HG02885 (cell line): ENCODE data around the gene SLC23A1.
"Not testable (repeated sequence)": the region's sequence is repeated elsewhere in the genome, so short reads cannot be mapped to it uniquely, and the experiment has no call there.

ENCODE experiments used
- ATAC-seq: cut with Tn5 transposase; IDR thresholded peaks from one replicate; pipeline ENCODE4 v1.9.1; 2021; ENCODE audit warnings: mild to moderate bottlenecking; ENCODE audit not compliant: unreplicated experiment, poor library complexity

Gene SLC23A1

DNA sequence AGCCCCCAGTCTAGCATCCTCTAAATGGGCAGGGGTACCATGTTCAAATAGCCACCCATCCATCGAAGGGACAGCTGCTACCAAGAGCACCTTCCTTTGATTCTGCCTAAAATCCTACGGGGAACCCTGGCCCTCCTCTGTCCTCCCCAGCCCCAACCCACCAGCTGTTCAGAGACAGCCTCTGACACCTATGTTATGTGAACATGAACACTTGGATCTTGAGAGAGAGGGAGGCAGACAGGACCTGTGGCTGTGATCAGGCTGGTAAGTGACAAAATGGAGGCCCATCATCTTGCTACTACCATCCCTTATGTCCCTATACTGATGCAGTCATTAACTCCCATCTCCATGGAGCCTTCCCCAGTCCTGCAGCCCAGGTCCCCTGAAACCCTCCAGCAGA, 8.2 kb downstream of the SLC23A1 start:
- ATAC-seq, result no peak

GRCh38 chr5:139371482-139372435, 11.3 kb downstream of the SLC23A1 start:
- no peak for ATAC-seq

DNA sequence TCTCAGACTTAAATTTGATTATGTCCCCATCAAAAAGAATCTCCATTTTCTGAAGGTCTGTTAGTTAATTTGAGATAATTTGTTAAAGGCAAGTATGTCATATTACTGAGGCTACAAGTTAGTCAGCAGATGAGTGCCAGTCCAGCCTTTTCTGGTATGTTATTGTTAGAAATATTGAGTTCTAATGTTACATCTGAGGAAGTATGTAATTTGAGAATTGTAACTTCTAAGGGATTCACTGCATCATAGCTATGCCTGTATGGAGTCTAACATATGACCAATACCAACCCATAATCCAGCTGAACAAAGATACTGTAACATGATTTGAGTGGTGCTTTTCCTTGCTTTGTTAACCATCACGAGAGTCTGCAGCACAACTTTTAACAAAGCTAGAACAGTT, 13.9 kb downstream of the SLC23A1 start:
- no peak for ATAC-seq

DNA sequence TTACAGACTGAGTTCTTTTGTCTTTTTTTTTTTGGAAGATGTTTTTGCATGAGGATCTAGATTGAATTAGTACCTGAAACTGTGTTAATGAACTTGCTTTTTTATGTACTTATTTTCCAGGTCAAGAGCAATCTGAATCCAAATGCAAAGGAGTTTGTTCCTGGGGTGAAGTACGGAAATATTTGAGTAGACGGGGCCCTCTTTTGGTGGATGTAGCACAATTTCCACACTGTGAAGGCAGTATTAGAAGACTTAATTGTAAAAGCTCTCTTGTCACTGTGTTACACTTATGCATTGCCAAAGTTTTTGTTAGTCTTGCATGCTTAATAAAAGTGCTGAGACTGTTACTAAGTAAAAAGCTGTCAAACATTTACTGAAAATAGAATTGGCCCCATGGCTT, 14.5 kb downstream of the SLC23A1 start:
- no peak for ATAC-seq

DNA sequence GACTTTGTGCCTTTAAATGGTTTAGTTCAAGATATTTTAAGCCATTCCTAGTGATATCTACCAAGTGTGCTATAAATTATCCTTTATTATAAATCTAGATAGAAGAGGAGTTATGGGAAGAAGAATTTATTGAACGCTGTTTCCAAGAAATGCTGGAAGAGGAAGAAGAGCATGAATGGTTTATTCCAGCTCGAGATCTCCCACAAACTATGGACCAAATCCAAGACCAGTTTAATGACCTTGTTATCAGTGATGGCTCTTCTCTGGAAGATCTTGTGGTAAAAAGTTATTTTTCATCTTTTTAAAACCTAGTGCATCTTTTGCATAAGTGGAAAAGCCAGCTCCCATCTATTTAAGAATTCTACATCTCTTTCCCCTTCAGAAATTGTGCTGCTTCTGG, 18.6 kb downstream of the SLC23A1 start:
- no peak for ATAC-seq

- no peak for ATAC-seq
These were observed 19.2 kb downstream of the SLC23A1 start for GRCh38 chr5:139363937-139364336.

GRCh38 chr5:139361835-139362429, 21.2 kb downstream of the SLC23A1 start:
- ATAC-seq, result no peak

- ATAC-seq, result no peak
These were observed 22.7 kb downstream of the SLC23A1 start for GRCh38 chr5:139360384-139360783.

DNA sequence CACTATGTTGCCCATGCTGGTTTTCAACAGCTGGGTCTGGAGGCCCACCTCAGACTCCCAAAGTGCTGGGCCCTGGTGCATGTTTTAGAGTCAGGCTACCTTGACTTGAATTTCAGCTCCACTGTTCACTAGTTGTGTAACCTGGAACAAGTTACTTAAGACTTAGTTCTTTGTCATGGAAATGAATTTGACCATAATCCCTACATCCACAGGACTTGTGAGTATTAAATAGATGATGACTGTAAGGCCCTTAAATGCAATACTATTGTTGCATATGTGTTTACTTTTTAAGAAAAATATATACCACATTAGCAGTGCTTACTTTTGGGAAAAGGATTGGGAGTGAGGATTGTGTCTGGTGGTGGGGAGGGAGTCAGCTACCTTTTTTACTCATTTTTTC, 25.0 kb downstream of the SLC23A1 start:
- ATAC-seq, result no peak

DNA sequence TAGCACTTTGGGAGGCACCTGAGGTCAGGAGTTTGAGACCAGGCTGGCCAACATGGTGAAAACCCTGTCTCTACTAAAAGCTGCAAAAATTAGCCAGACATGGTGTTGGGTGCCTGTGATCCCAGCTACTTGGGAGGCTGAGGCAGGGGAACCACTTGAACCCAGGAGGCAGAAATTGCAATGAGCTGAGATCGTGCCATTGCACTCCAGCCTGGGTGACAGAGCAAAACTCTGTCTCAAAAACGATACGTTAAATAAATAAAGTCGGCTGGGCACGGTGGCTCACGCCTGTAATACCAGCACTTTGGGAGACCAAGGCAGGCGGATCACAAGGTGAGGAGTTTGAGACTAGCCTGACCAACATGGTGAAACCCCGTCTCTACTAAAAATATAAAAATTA, 27.2 kb downstream of the SLC23A1 start:
- ATAC-seq, result not testable (repeated sequence)

DNA sequence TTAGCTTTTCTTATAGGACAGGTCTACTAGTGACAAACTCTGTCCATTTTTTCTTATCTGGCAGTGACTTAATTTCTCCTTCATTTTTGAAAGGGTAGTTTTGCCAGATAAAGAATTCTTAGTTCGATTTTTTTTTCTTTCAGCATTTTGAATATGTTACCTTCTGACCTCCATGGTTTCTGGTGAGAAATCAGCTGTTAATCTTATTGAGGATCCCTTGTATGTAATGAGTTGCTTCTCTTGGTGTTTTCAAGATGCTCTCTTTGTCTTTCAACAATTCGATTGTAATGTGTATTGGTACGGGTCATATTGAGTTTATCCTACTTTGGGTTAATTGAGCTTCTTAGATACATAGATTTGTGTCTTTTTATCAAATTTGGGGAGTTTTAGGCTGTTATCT, 28.9 kb downstream of the SLC23A1 start:
- ATAC-seq, result no peak

GRCh38 chr5:139347863-139348262, 35.2 kb downstream of the SLC23A1 start:
- ATAC-seq, result not testable (repeated sequence)

- ATAC-seq, result not testable (repeated sequence)
These were observed 37.7 kb downstream of the SLC23A1 start for GRCh38 chr5:139345442-139345841.

DNA sequence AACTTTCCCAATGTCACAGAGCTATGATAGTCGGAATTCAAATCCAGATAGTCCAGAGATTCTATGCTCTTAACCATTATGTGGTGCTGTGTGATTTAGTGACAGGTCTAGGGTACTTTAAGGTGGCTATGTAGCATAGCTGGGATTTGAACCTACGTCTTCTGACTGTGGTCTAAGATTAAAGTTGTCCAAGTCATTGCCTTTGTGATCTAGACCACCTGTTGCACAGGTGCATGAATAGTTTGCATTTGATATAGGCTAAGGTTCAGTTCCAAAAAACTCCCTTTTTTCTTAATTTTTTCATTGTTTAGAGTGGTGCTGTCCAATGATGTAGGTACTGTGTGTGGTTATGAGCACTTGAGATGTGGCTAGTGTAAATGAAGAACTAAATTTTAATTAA, 38.9 kb downstream of the SLC23A1 start:
- ATAC-seq, result no peak

- no peak for ATAC-seq
These were observed 39.6 kb downstream of the SLC23A1 start for GRCh38 chr5:139343476-139343875.

GRCh38 chr5:139342423-139342723, 40.7 kb downstream of the SLC23A1 start:
- ATAC-seq, result no peak

DNA sequence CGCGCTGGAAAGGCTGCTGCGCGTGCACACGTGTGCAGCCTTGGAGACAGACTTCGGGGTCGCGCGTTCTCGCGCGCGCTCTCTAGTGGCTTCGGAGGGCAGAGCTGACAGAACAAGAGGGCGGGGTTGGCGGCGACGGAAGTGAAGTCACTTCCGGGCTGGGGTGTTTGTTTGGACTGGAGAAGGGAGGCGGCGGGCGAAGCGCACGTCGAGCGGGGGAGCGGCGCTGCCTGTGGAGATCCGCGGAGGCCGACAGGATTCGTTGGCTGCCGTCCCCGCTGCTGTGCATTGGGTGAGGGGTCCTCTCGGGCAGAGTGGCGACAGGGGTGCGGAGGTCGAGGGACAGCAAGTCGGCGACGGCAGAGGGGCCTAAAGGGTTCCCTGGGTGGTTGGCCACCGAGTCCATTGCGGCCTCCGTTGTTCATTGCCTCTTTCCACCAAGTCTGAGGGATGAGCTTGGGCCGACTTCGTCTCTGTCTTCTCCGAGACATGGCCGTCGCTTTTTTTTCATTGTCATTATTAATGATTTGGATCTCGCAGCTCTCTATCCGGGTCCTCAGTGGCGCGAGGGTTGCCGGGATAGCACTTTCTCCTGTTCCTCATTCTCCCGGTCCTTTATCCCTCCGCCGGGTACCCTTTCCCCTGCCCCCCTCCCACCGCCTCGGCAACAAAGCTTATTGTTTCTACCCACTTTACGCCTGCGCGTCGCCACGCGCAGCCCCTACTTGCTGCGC, 41.2 kb downstream of the SLC23A1 start, which contains the start of gene PAIP2:
Gene PAIP2, plus strand, starts transcription at position 166 of the 734 bp plus-strand sequence. CDS start 21,931 bp downstream, outside the sequence.
- peak; percentile 91 for ATAC-seq

- ATAC-seq, result no peak
These were observed 41.9 kb downstream of the SLC23A1 start for GRCh38 chr5:139341187-139341688.

DNA sequence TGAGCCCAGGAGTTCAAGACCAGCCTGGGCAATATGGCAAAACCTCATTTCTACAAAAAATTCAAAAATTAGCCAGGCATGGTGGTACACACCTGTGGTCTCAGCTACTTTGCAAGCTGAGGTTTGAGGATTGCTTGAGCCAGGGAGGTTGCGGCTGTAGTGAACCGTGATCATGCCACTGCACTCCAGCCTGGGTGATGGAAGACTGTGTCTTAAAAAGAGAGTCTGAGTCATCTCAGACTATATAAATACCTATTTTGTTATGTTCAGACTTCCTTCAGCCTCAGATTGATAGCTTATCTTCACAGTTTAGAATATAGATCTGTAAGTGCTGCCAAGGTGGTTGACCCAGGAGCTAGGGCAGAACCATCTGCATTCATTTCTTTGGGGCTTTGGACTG, 43.0 kb downstream of the SLC23A1 start:
- ATAC-seq, result no peak

DNA sequence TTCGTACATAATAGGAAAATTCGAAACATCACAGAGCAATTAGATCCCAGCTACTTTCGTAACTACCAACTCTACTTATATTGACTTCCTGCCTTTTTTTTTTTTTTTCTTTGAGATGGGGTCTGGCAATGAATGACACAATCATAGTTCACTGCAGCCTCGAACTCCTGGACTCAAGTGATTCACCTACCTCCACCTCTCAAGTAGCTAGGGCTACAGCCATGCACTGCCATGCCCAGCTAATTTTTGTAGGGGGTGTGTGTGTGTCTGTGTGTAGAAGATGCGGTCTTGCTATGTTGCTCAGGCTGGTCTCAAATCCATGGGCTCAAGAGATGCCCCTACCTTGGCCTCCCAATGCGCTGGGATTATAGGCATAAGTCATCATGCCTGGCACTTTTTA, 47.3 kb downstream of the SLC23A1 start:
- no peak for ATAC-seq
